HG02885 (cell line): Measurements from ENCODE around the gene PACRG.

Experiments
- ATAC-seq: cut with Tn5 transposase; IDR thresholded peaks from one replicate; pipeline ENCODE4 v1.9.1; 2021; ENCODE audit warnings: mild to moderate bottlenecking; ENCODE audit not compliant: unreplicated experiment, poor library complexity

Gene PACRG

GRCh38 chr6:163318071-163318786, 590.5 kb downstream of the PACRG start:
- ATAC-seq = no peak

DNA sequence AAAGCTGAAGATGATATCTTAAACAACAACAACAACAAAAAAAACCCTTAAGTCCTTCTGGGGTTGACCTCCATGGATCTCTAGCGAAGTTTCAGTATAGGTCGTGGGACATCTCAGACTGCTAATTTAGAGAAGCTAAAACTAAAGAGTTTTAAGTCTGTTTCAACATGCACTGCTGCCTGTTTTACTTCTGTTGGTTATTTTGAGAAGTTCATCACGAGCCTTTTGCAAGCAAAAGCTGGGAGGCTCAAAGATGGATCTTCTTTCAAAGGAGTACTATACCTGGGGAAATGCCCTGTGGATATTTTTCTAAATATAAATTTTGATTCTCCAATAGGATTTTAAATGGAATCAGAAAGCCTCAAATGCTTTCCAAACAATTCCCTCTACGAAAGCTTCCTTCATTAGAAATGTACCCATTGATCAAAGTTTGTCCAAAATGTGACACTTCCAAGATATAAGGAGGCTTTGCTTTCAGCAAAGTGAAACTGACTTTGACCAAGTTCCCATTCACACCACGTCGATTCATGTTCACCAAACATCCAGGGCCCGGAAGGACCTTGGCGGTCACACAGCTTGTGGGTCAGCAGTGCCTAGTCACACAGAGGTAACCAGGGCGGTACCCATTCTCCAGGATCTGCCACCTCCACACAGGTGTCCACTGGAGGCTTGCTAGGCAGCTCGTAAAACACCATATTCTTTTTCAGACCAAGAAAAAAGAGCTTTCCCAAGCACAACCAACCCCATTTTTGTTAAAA, 592.0 kb downstream of the PACRG start:
- ATAC-seq = no peak

- ATAC-seq = no peak
Measured at GRCh38 chr6:163320402-163320801, 592.6 kb downstream of the PACRG start.

GRCh38 chr6:163320804-163321203, 593.0 kb downstream of the PACRG start:
- no peak for ATAC-seq

DNA sequence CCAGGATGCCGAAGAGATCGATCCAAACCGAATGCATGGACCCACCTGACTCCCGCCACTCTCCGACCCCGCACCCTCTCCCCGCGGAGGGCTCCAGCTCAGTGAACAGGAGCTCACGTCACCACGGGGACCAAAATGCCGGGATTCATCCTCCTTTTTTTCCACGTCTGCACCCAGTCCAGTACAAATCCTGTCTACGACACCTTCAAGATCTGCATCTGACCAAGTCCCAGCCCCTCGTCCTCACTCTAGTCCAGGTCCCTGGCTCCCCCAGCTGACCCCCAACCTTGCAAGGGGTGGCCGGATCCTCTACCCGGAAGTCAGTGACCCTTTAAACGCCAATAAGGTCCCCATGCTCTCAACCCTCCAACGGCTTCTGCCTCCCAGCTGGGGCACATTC, 593.9 kb downstream of the PACRG start:
- ATAC-seq = no peak

GRCh38 chr6:163323274-163323673, 595.5 kb downstream of the PACRG start:
- no peak for ATAC-seq

DNA sequence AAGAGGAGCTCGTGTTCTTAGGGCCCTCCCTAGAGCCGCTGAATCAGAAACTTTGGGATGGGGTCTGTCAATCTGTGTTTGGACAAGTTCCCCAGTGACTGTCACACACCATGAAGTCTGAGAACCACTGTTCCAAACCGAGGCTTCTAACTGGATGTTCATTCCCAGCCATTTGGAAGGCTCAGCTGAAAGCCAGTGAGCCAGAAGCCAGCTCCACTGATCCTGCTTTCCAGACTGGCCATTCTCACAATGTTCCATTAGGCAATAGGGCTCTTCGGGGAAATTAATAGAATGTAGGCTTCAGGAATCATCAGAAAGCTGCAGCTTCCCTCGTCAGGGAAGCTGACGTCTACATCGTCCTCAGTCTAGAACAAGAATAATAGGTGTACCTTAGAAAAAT, 595.9 kb downstream of the PACRG start:
- ATAC-seq = no peak

DNA sequence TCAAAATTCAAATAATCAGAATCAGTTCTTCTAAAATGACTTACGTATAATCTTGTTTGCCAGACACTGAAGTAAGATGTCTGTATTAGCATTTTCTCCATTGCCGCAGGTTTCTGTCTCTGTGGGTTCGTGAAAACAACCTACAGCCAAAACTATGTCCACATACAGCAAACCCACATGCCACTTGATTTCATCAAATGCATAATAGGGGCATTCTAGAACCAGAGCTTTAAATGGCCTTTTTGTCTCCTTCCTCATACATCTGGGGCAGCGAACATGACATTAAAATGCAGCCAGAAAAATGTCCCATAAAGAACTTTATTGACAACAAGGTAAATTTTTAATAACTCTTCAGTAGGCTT, 596.5 kb downstream of the PACRG start:
- no peak for ATAC-seq

- no peak for ATAC-seq
Measured at GRCh38 chr6:163324688-163325389, 597.1 kb downstream of the PACRG start.

DNA sequence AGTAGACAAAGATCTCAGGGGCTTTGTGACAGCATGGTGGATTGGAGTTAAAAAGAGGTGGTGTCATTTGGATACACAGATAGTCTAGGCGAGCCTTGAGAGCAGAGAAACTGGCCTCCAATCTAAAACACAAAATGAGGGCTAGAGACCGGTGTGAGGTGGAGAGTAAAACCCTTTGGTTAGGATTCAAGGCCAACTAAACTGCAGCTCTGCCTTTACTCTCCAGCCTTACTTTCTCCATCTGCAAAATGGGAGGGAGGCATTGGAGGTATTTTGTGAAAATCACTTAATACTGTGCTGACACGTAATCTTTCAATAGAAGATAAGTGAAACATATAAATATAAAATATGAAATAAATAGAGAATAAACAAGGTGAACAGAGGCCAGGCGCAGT, 597.6 kb downstream of the PACRG start:
- ATAC-seq = no peak

- ATAC-seq = no peak
Measured at GRCh38 chr6:163327165-163327880, 599.5 kb downstream of the PACRG start.

DNA sequence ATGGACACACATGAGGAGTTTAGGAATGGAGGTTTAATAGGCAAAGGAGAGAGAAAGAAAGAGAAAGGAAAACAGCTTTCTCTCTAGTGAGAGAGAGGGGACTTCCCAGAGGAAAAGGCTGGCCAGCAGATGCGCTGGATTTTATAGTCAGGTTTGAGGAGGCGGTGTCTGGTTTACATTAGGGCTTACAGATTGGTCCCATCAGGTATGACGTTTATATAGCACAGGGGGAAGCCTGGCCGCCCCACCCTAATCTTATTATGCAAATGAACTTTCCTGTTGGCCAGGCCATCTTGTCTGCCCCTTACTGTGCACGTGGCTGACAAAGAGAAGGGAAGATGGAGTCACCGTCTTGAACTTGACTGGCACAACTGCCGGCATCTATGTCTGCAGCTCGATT, 600.1 kb downstream of the PACRG start:
- ATAC-seq = no peak

DNA sequence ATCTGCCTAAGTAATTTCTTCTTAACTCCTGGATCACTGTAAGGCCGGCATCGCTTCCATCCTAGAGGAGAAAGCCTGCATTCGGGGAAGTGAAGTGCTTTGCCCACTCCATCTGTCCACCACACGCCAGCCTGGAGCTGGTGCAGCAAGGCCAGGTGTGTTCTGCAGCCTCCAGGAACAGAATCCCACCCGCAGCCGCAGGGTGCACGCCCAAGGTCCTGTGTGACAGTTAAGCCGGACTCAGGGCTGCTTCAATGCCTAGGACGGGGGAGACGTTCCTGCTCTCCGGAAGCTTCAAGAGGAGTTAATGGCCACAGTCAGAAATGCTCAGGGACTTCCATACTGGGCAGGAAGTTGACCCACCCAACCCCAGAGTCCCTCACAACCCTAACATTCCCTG, 600.6 kb downstream of the PACRG start:
- ATAC-seq = no peak

GRCh38 chr6:163329991-163330390, 602.2 kb downstream of the PACRG start:
- no peak for ATAC-seq

GRCh38 chr6:163331245-163331644, 603.5 kb downstream of the PACRG start:
- no peak for ATAC-seq

DNA sequence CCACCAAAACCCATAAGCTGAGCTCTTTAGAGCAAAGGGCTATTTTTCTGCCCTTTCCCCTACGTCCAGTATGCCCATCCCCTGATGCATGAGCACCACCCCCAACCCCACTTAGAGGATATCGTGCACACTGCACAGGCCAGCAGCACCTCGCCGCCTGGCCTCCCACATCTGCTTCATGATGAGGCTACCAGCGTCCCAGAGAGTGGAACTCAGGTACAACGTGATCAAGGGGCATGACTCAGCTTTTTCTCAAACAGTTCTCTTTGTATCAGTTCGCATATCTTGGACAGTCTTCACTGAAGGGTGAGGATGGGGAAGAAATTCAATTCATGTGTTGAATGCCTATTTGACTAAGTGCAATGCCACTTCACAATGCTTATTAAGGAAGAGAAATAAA, 604.8 kb downstream of the PACRG start:
- no peak for ATAC-seq

GRCh38 chr6:163333038-163333437, 605.3 kb downstream of the PACRG start:
- no peak for ATAC-seq

- no peak for ATAC-seq
Measured at GRCh38 chr6:163333701-163334663, 606.2 kb downstream of the PACRG start.

GRCh38 chr6:163335056-163335455, 607.3 kb downstream of the PACRG start:
- no peak for ATAC-seq
